HepG2 (cell line): ENCODE data around the gene RNF168. TPM values are rescaled to one million over a fixed set of nuclear protein-coding genes. Genes with fewer than 3 reads are reported as not detected.

ENCODE experiments used
- JUNB ChIP-seq: sonication (generic); formaldehyde crosslinking; IDR thresholded peaks from 2 replicates; pipeline ENCODE4 v1.8.0; 2022; ENCODE audit warnings: missing genetic modification reagents, mild to moderate bottlenecking, borderline replicate concordance
- KDM5A ChIP-seq: fragments of 200-600 bp; sonication (generic); IDR thresholded peaks from 2 replicates; pipeline ENCODE4 v1.7.0; 2018; ENCODE audit warnings: antibody characterized with exemption, mild to moderate bottlenecking, low read length, borderline replicate concordance
- RFXAP ChIP-seq: sonication (generic); formaldehyde crosslinking; IDR thresholded peaks from 2 replicates; pipeline ENCODE4 v1.4.0; 2020; ENCODE audit warnings: missing genetic modification reagents, borderline replicate concordance
- SCMH1 ChIP-seq: sonication (generic); formaldehyde crosslinking; IDR thresholded peaks from 2 replicates; pipeline ENCODE4 v1.9.0; 2021; ENCODE audit warnings: missing genetic modification reagents, mild to moderate bottlenecking, borderline replicate concordance
- ZNF205 ChIP-seq: IDR thresholded peaks from 2 replicates; pipeline ENCODE4 v1.6.1; 2018; ENCODE audit warnings: missing biosample characterization, missing genetic modification reagents
- ZNF510 ChIP-seq: sonication (generic); formaldehyde crosslinking; IDR thresholded peaks from 2 replicates; pipeline ENCODE4 v1.4.0; 2020; ENCODE audit warnings: low read depth, mild to moderate bottlenecking, missing genetic modification reagents
- ZNF550 ChIP-seq: sonication (generic); formaldehyde crosslinking; IDR thresholded peaks from 2 replicates; pipeline ENCODE4 v1.4.0; 2020; ENCODE audit warnings: mild to moderate bottlenecking, missing genetic modification reagents, borderline replicate concordance
- ZNF564 ChIP-seq: sonication (generic); formaldehyde crosslinking; IDR thresholded peaks from 2 replicates; pipeline ENCODE4 v1.8.1; 2023; ENCODE audit warnings: mild to moderate bottlenecking, missing genetic modification reagents
- ZNF768 ChIP-seq: sonication (generic); formaldehyde crosslinking; IDR thresholded peaks from 2 replicates; pipeline ENCODE4 v1.4.0; 2020; ENCODE audit warnings: missing genetic modification reagents
- polyA plus RNA-seq, 8 experiments: library from polyadenylated mRNA; depleted of rRNA in 3 of 8; stranded (reverse) in 7 of 8; unstranded in 1 of 8; fragments of >200 nt; fragmentation: Illumina TruSeq in 4 of 8; extraction: Trizol in 4 of 8; gene quantifications; 2 replicates each; pipeline versions ENCODE4 v1.2.1 to v1.2.3, GENCODE V29; 2011 to 2016; ENCODE audit warnings: low read depth in 4 of 8, missing spikeins in 1 of 8, mixed read lengths in 1 of 8; ENCODE audit not compliant: insufficient read depth in 1 of 8
- total RNA-seq, 5 experiments: library from RNA; depleted of rRNA; stranded (reverse); fragments of >200 nt; fragmentation: Illumina TruSeq; extraction: Trizol; gene quantifications; 2 replicates each; pipeline ENCODE4 v1.2.3, GENCODE V29; 2016; ENCODE audit warnings: low read depth in 1 of 5
- TF ChIP-seq, protein P1 (sequence below): sonication (generic); formaldehyde crosslinking; IDR thresholded peaks from 2 replicates; pipeline ENCODE4 v1.9.0; 2021; ENCODE audit warnings: mild to moderate bottlenecking, missing genetic modification reagents
- TF ChIP-seq, protein P2 (sequence below): sonication (generic); formaldehyde crosslinking; IDR thresholded peaks from 2 replicates; pipeline ENCODE4 v1.9.0; 2022; ENCODE audit warnings: low read depth, missing genetic modification reagents
- TF ChIP-seq, protein P3 (sequence below): sonication (generic); formaldehyde crosslinking; IDR thresholded peaks from 2 replicates; pipeline ENCODE4 v1.4.0; 2020; ENCODE audit warnings: missing genetic modification reagents, mild to moderate bottlenecking, borderline replicate concordance
- TF ChIP-seq, protein P4 (sequence below): sonication (generic); formaldehyde crosslinking; IDR thresholded peaks from 2 replicates; pipeline ENCODE4 v1.4.0; 2020; ENCODE audit warnings: missing genetic modification reagents, mild to moderate bottlenecking, borderline replicate concordance

The RNF168 gene
- total and polyA plus RNA-seq, 2 of the 13 experiments (the other 11 are each of a cell fraction or from before 2014, with no cell fraction given): 3.7 to 22.9 TPM

DNA sequence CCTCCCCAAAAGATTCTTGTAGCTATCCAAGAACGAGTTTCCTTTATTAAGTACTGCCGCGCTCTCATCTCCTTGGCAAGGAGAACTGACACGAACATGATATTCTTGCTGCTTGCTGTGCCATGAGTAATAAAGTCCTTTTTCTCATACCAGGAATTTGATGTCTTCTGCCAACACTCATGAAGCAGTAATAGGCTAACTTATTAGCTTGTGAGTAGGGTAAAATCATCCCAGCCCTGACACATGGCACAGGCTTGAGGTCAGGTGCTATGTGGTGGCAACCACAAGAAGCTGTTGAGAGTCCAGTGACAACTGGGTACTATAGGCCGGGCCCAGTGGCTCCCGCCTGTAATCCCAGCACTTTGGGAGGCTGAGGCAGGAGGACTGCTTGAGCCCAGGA, 48.6 kb downstream of the RNF168 start (continued):
- TF ChIP-seq, protein P1, sequence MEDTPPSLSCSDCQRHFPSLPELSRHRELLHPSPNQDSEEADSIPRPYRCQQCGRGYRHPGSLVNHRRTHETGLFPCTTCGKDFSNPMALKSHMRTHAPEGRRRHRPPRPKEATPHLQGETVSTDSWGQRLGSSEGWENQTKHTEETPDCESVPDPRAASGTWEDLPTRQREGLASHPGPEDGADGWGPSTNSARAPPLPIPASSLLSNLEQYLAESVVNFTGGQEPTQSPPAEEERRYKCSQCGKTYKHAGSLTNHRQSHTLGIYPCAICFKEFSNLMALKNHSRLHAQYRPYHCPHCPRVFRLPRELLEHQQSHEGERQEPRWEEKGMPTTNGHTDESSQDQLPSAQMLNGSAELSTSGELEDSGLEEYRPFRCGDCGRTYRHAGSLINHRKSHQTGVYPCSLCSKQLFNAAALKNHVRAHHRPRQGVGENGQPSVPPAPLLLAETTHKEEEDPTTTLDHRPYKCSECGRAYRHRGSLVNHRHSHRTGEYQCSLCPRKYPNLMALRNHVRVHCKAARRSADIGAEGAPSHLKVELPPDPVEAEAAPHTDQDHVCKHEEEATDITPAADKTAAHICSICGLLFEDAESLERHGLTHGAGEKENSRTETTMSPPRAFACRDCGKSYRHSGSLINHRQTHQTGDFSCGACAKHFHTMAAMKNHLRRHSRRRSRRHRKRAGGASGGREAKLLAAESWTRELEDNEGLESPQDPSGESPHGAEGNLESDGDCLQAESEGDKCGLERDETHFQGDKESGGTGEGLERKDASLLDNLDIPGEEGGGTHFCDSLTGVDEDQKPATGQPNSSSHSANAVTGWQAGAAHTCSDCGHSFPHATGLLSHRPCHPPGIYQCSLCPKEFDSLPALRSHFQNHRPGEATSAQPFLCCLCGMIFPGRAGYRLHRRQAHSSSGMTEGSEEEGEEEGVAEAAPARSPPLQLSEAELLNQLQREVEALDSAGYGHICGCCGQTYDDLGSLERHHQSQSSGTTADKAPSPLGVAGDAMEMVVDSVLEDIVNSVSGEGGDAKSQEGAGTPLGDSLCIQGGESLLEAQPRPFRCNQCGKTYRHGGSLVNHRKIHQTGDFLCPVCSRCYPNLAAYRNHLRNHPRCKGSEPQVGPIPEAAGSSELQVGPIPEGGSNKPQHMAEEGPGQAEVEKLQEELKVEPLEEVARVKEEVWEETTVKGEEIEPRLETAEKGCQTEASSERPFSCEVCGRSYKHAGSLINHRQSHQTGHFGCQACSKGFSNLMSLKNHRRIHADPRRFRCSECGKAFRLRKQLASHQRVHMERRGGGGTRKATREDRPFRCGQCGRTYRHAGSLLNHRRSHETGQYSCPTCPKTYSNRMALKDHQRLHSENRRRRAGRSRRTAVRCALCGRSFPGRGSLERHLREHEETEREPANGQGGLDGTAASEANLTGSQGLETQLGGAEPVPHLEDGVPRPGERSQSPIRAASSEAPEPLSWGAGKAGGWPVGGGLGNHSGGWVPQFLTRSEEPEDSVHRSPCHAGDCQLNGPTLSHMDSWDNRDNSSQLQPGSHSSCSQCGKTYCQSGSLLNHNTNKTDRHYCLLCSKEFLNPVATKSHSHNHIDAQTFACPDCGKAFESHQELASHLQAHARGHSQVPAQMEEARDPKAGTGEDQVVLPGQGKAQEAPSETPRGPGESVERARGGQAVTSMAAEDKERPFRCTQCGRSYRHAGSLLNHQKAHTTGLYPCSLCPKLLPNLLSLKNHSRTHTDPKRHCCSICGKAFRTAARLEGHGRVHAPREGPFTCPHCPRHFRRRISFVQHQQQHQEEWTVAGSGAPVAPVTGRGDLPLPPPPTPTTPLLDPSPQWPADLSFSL: no peak
- TF ChIP-seq KDM5A (no peak), JUNB (CRISPR knock-in tag) (no peak), ZNF768 (no peak), ZNF510 (CRISPR knock-in tag) (no peak), ZNF205 (CRISPR knock-in tag) (no peak), SCMH1 (CRISPR knock-in tag) (no peak), RFXAP (CRISPR knock-in tag) (no peak), ZNF550 (CRISPR knock-in tag) (no peak), ZNF564 (CRISPR knock-in tag) (no peak)
- TF ChIP-seq, protein P2, sequence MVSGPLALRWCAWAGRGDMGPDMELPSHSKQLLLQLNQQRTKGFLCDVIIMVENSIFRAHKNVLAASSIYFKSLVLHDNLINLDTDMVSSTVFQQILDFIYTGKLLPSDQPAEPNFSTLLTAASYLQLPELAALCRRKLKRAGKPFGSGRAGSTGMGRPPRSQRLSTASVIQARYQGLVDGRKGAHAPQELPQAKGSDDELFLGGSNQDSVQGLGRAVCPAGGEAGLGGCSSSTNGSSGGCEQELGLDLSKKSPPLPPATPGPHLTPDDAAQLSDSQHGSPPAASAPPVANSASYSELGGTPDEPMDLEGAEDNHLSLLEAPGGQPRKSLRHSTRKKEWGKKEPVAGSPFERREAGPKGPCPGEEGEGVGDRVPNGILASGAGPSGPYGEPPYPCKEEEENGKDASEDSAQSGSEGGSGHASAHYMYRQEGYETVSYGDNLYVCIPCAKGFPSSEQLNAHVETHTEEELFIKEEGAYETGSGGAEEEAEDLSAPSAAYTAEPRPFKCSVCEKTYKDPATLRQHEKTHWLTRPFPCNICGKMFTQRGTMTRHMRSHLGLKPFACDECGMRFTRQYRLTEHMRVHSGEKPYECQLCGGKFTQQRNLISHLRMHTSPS (CRISPR knock-in tag): no peak
- TF ChIP-seq, protein P3, sequence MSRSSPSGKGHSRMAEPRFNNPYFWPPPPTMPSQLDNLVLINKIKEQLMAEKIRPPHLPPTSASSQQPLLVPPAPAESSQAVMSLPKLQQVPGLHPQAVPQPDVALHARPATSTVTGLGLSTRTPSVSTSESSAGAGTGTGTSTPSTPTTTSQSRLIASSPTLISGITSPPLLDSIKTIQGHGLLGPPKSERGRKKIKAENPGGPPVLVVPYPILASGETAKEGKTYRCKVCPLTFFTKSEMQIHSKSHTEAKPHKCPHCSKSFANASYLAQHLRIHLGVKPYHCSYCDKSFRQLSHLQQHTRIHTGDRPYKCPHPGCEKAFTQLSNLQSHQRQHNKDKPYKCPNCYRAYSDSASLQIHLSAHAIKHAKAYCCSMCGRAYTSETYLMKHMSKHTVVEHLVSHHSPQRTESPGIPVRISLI (CRISPR knock-in tag): no peak
- TF ChIP-seq, protein P4, sequence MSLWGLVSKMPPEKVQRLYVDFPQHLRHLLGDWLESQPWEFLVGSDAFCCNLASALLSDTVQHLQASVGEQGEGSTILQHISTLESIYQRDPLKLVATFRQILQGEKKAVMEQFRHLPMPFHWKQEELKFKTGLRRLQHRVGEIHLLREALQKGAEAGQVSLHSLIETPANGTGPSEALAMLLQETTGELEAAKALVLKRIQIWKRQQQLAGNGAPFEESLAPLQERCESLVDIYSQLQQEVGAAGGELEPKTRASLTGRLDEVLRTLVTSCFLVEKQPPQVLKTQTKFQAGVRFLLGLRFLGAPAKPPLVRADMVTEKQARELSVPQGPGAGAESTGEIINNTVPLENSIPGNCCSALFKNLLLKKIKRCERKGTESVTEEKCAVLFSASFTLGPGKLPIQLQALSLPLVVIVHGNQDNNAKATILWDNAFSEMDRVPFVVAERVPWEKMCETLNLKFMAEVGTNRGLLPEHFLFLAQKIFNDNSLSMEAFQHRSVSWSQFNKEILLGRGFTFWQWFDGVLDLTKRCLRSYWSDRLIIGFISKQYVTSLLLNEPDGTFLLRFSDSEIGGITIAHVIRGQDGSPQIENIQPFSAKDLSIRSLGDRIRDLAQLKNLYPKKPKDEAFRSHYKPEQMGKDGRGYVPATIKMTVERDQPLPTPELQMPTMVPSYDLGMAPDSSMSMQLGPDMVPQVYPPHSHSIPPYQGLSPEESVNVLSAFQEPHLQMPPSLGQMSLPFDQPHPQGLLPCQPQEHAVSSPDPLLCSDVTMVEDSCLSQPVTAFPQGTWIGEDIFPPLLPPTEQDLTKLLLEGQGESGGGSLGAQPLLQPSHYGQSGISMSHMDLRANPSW (CRISPR knock-in tag): no peak
